PC-9 (cell line): Measurements from ENCODE around the gene EVC2. TPM values are rescaled to one million over a fixed set of nuclear protein-coding genes. Genes with fewer than 3 reads are reported as not detected.

ENCODE experiments used
- BruUV-seq: library from RNA; stranded (reverse); fragments of 400-500 nt; replicated peaks from 2 replicates; lab custom pipeline; 2021; lab: Mats Ljungman, UMichigan
- CTCF ChIA-PET: fragments of 300-600 bp; sonication (Branson Sonifier 250); formaldehyde crosslinking; loops from one replicate; lab custom pipeline; 2022; ENCODE audit warnings: antibody characterized with exemption; lab: Charles Lee
- POLR2A ChIA-PET: fragments of 300-600 bp; sonication (Branson Sonifier 250); formaldehyde crosslinking; loops from one replicate; lab custom pipeline; 2022; ENCODE audit warnings: antibody characterized with exemption; ENCODE audit not compliant: unreplicated experiment; lab: Charles Lee
- DNase-seq, 2 experiments: peaks; one replicate each; pipeline versions ENCODE4 v3.0.0 to v3.0.0-alpha.2; 2015 to 2022; ENCODE audit warnings: mixed read lengths in 1 of 2
- H2AFZ ChIP-seq: fragments of 200-600 bp; sonication (generic); 2 replicates; pipeline ENCODE4 v1.8.1; 2017; ENCODE audit warnings: antibody characterized with exemption
- H3F3A ChIP-seq: fragments of 200-600 bp; sonication (generic); 2 replicates; pipeline ENCODE4 v1.8.1; 2017; ENCODE audit warnings: antibody characterized with exemption, mild to moderate bottlenecking, low read depth; ENCODE audit not compliant: insufficient read depth
- H3K27ac ChIP-seq: fragments of 200-600 bp; sonication (generic); 2 replicates; pipeline ENCODE4 v1.6.1; 2016; ENCODE audit warnings: mixed run types
- H3K27me3 ChIP-seq: fragments of 200-600 bp; sonication (generic); 2 replicates; pipeline ENCODE4 v1.6.1; 2016; ENCODE audit warnings: low read depth, mixed run types; ENCODE audit not compliant: insufficient read depth
- H3K36me3 ChIP-seq: fragments of 200-600 bp; sonication (generic); 2 replicates; pipeline ENCODE4 v1.6.1; 2016; ENCODE audit warnings: low read depth, mixed run types
- H3K4me1 ChIP-seq: fragments of 200-600 bp; sonication (generic); replicated peaks from 2 replicates; pipeline ENCODE4 v1.6.1; 2016; ENCODE audit warnings: mixed run types; ENCODE audit not compliant: insufficient read depth
- H3K4me2 ChIP-seq: fragments of 200-600 bp; sonication (generic); 2 replicates; pipeline ENCODE4 v1.6.1; 2017; ENCODE audit warnings: mixed run types
- H3K4me3 ChIP-seq: fragments of 200-600 bp; sonication (generic); 2 replicates; pipeline ENCODE4 v1.6.1; 2016; ENCODE audit warnings: mixed run types
- H3K79me2 ChIP-seq: fragments of 200-600 bp; sonication (generic); 2 replicates; pipeline ENCODE4 v1.6.1; 2017; ENCODE audit warnings: low read depth, mixed run types
- H3K9me2 ChIP-seq: fragments of 200-600 bp; sonication (generic); 2 replicates; pipeline ENCODE4 v1.8.1; 2017; ENCODE audit warnings: mild to moderate bottlenecking; ENCODE audit not compliant: insufficient read depth
- H3K9me3 ChIP-seq: fragments of 200-600 bp; sonication (generic); 2 replicates; pipeline ENCODE4 v1.8.1; 2016; ENCODE audit warnings: low read depth; ENCODE audit not compliant: insufficient read depth
- H4K20me1 ChIP-seq: fragments of 200-600 bp; sonication (generic); 2 replicates; pipeline ENCODE4 v1.8.1; 2017; ENCODE audit not compliant: insufficient read depth
- CTCF ChIP-seq: fragments of 200-600 bp; sonication (generic); conservative IDR thresholded peaks from 2 replicates; pipeline ENCODE4 v1.6.1; 2017; ENCODE audit warnings: mixed run types, antibody characterized with exemption, mild to moderate bottlenecking, moderate library complexity
- EZH2 ChIP-seq: fragments of 200-600 bp; sonication (generic); IDR thresholded peaks from 2 replicates; pipeline ENCODE4 v1.8.0; 2017; ENCODE audit warnings: antibody characterized with exemption, low read depth
- intact Hi-C: fragments of 100-400 bp; cut with micrococcal nuclease; formaldehyde crosslinking; loops from one replicate; pipeline ENCODE4 v1.10.0; 2022; ENCODE audit not compliant: unreplicated experiment
- total RNA-seq: library from RNA; stranded (reverse); gene quantifications from 2 replicates; pipeline ENCODE4 v1.2.3, GENCODE V29; 2021

EVC2 gene
- total RNA-seq, 1 experiment from 2014 or later = 1.4 TPM

GRCh38 chr4:5715357-5715756, 7.0 kb upstream of the EVC2 start:
- Histone ChIP-seq H3K4me1 (0 out of 2 replicates have a peak, but pooled peaks cover 3% of the 10 kb centered on the region), H3K27ac (no peak overlapping the region), H3K4me3 (no peak overlapping the region), H2AFZ (no peak overlapping the region), H3F3A (no peaks in the 10 kb centered on the region), H3K4me2 (no peak overlapping the region), H3K36me3 (no peaks in the 10 kb centered on the region), H3K27me3 (no peaks in the 10 kb centered on the region), H4K20me1 (no peaks in the 10 kb centered on the region), H3K9me2 (no peaks in the 10 kb centered on the region), H3K9me3 (no peaks in the 10 kb centered on the region), H3K79me2 (0 out of 2 replicates have a peak, but pooled peaks cover 6% of the 10 kb centered on the region)
- ChIA-PET CTCF (no interaction called here), POLR2A (interaction anchor here (0.6 kb wide), 1 partner anchor 68 kb away, joined by 3 read pairs; no protein-coding TSS in a partner anchor)
- no peak for TF ChIP-seq EZH2
- TF ChIP-seq CTCF = no peak
- intact Hi-C loops = no loop called here
- no peak for DNase-seq
- BruUV-seq = no TSS peak

DNA sequence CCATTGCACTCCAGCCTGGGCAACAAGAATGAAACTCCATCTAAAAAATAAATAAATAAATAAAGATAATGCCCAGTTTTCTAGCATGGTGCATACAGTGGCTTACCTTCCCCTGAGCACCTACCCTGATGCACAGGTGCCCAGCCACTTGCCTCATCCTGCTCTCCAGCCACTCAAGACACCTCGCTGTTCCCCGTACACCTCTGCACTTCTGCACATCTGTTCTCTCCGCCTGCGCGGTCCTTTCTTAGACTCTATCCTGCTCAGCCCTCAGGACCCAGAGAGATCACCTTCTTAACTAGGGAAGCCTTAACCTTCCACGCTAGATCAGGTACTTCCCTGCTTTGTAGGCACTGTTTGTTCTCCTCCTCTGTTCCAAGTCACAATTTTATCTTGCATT, 5.5 kb upstream of the EVC2 start:
- TF ChIP-seq EZH2 (no peak), CTCF (no peak)
- no peak overlapping the region for H3K4me3 ChIP-seq
- no peaks in the 10 kb centered on the region for H3K27me3 ChIP-seq
- H3K4me1 ChIP-seq = 0 out of 2 replicates have a peak, but pooled peaks cover 3% of the 10 kb centered on the region
- H3K4me2 ChIP-seq = no peak overlapping the region
- H3F3A ChIP-seq = peaks cover 3% of the 10 kb centered on the region; the same call in 1 of the 2 replicates
- H2AFZ ChIP-seq = no peak overlapping the region
- H3K9me3 ChIP-seq = no peaks in the 10 kb centered on the region
- no peaks in the 10 kb centered on the region for H3K9me2 ChIP-seq
- ChIA-PET POLR2A (no interaction called here), CTCF (interaction anchor here (0.7 kb wide), 1 partner anchor 41 kb away, joined by 3 read pairs; no protein-coding TSS in a partner anchor)
- intact Hi-C loops = loop anchor here (5.0 kb wide), 1 partner anchor 33 kb away; no protein-coding TSS in a partner anchor
- no peaks in the 10 kb centered on the region for H4K20me1 ChIP-seq
- BruUV-seq = no TSS peak
- 0 out of 2 replicates have a peak, but pooled peaks cover 6% of the 10 kb centered on the region for H3K79me2 ChIP-seq
- no peak for DNase-seq
- H3K36me3 ChIP-seq = no peaks in the 10 kb centered on the region
- H3K27ac ChIP-seq = no peak overlapping the region

DNA sequence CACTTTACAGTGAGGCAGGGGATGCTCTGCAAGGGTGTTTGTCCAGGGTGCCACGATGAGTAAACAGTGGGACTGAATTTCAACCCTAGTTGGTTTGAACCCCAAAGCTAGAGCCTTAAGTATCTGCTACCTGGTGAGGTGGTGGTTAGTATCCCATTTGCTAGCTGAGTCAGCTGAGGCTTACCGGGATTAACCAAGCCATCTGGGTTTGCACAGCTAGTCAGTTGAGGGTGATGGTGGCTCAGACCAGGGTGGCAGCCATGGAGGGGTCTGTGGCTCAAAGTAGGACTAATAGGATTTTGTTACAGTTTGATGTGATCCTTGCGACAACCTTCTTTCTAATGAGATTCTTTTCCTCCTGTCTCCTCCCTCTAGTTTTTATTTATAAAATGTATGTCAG, 4.6 kb upstream of the EVC2 start:
- DNase-seq = no peak
- no TSS peak for BruUV-seq
- H4K20me1 ChIP-seq = no peaks in the 10 kb centered on the region
- no peaks in the 10 kb centered on the region for H3K9me3 ChIP-seq
- intact Hi-C loops = loop anchor here (5.0 kb wide), 1 partner anchor 34 kb away; no protein-coding TSS in a partner anchor
- 0 out of 2 replicates have a peak, but pooled peaks cover 3% of the 10 kb centered on the region for H3K4me1 ChIP-seq
- no peak overlapping the region for H2AFZ ChIP-seq
- no peaks in the 10 kb centered on the region for H3K9me2 ChIP-seq
- H3F3A ChIP-seq = peaks cover 3% of the 10 kb centered on the region; the same call in 1 of the 2 replicates
- H3K27ac ChIP-seq = no peak overlapping the region
- no peaks in the 10 kb centered on the region for H3K36me3 ChIP-seq
- 0 out of 2 replicates have a peak, but pooled peaks cover 6% of the 10 kb centered on the region for H3K79me2 ChIP-seq
- POLR2A ChIA-PET = no interaction called here
- CTCF ChIA-PET = no interaction called here
- no peak overlapping the region for H3K4me2 ChIP-seq
- H3K27me3 ChIP-seq = no peaks in the 10 kb centered on the region
- TF ChIP-seq CTCF (no peak), EZH2 (no peak)
- H3K4me3 ChIP-seq = no peak overlapping the region
